H9 (cell line): ENCODE measurements around the gene FBXO2. TPM values are rescaled to one million over a fixed set of nuclear protein-coding genes. Genes with fewer than 3 reads are reported as not detected.

Experiments used
- DNase-seq: peaks from one replicate; pipeline ENCODE4 v3.0.0-alpha.2; 2017
- H2AFZ ChIP-seq: one replicate; pipeline ENCODE4 v1.6.1; 2013; ENCODE audit warnings: mild to moderate bottlenecking, low read length, control low read depth, moderate library complexity
- H2AK5ac ChIP-seq: 2 replicates; pipeline ENCODE4 v1.6.1; 2013; ENCODE audit warnings: low read length, control low read depth, mixed read lengths; ENCODE audit not compliant: insufficient read length
- H2BK120ac ChIP-seq: one replicate; pipeline ENCODE4 v1.6.1; 2013; ENCODE audit warnings: low read depth, mild to moderate bottlenecking, low read length, control low read depth, inconsistent platforms; ENCODE audit not compliant: poor library complexity, severe bottlenecking
- H2BK12ac ChIP-seq: 2 replicates; pipeline ENCODE4 v1.6.1; 2013; ENCODE audit warnings: low read length, control low read depth, mixed read lengths, low read depth; ENCODE audit not compliant: insufficient read length
- H2BK15ac ChIP-seq: 2 replicates; pipeline ENCODE4 v1.6.1; 2013; ENCODE audit warnings: low read depth, low read length, control low read depth
- H2BK20ac ChIP-seq: one replicate; pipeline ENCODE4 v1.6.1; 2013; ENCODE audit warnings: low read depth, mild to moderate bottlenecking, low read length, control low read depth, inconsistent platforms; ENCODE audit not compliant: poor library complexity, severe bottlenecking
- H2BK5ac ChIP-seq: 2 replicates; pipeline ENCODE4 v1.6.1; 2013; ENCODE audit warnings: low read length, control low read depth, mixed read lengths; ENCODE audit not compliant: insufficient read length
- H3K14ac ChIP-seq: 2 replicates; pipeline ENCODE4 v1.6.1; 2013; ENCODE audit warnings: low read length, control low read depth; ENCODE audit not compliant: insufficient read depth
- H3K18ac ChIP-seq: 2 replicates; pipeline ENCODE4 v1.6.1; 2013; ENCODE audit warnings: low read depth, mild to moderate bottlenecking, mixed read lengths, low read length, control low read depth; ENCODE audit not compliant: insufficient read length
- H3K23ac ChIP-seq: 2 replicates; pipeline ENCODE4 v1.6.1; 2013; ENCODE audit warnings: low read length, control low read depth, mixed read lengths, low read depth; ENCODE audit not compliant: insufficient read length
- H3K23me2 ChIP-seq: 2 replicates; pipeline ENCODE4 v1.6.1; 2013; ENCODE audit warnings: low read depth, mild to moderate bottlenecking, mixed read lengths, low read length, control low read depth; ENCODE audit not compliant: insufficient read length, poor library complexity, severe bottlenecking
- H3K27ac ChIP-seq: 2 replicates; pipeline ENCODE4 v1.5.1; 2013; ENCODE audit warnings: low read length, control low read depth, mixed read lengths, low read depth; ENCODE audit not compliant: insufficient read length
- H3K27me3 ChIP-seq: 2 replicates; pipeline ENCODE4 v1.6.1; 2013; ENCODE audit warnings: low read length, control low read depth, inconsistent platforms; ENCODE audit not compliant: insufficient read depth
- H3K4ac ChIP-seq: 2 replicates; pipeline ENCODE4 v1.6.1; 2013; ENCODE audit warnings: low read depth, mild to moderate bottlenecking, control low read depth, inconsistent platforms, low read length, moderate library complexity
- H3K4me1 ChIP-seq: 2 replicates; pipeline ENCODE4 v1.6.1; 2013; ENCODE audit warnings: low read length, control low read depth, inconsistent platforms; ENCODE audit not compliant: insufficient read depth
- H3K4me2 ChIP-seq: 2 replicates; pipeline ENCODE4 v1.6.1; 2013; ENCODE audit warnings: low read length, control low read depth, mixed read lengths; ENCODE audit not compliant: insufficient read length, insufficient read depth
- H3K56ac ChIP-seq: 2 replicates; pipeline ENCODE4 v1.6.1; 2013; ENCODE audit warnings: low read depth, mild to moderate bottlenecking, mixed read lengths, low read length, control low read depth; ENCODE audit not compliant: insufficient read length
- H3K79me1 ChIP-seq: 2 replicates; pipeline ENCODE4 v1.6.1; 2013; ENCODE audit warnings: low read depth, mild to moderate bottlenecking, moderate library complexity, low read length, control low read depth, inconsistent platforms; ENCODE audit not compliant: insufficient read depth, poor library complexity, severe bottlenecking
- H3K79me2 ChIP-seq: 2 replicates; pipeline ENCODE4 v1.6.1; 2013; ENCODE audit warnings: low read length, control low read depth, inconsistent platforms; ENCODE audit not compliant: insufficient read depth
- H3K9ac ChIP-seq: 2 replicates; pipeline ENCODE4 v1.6.1; 2013; ENCODE audit warnings: low read length, control low read depth, mixed read lengths; ENCODE audit not compliant: insufficient read length; ENCODE audit errors: extremely low read depth
- H3K9me3 ChIP-seq: one replicate; pipeline ENCODE4 v1.6.1; 2013; ENCODE audit warnings: low read depth, low read length, inconsistent platforms; ENCODE audit not compliant: control insufficient read depth
- H3T11ph ChIP-seq: one replicate; pipeline ENCODE4 v1.6.1; 2013; ENCODE audit warnings: mild to moderate bottlenecking, low read length, control low read depth, inconsistent platforms
- H4K20me1 ChIP-seq: one replicate; pipeline ENCODE4 v1.6.1; 2013; ENCODE audit not compliant: control insufficient read depth, insufficient read length, insufficient read depth
- H4K5ac ChIP-seq: 2 replicates; pipeline ENCODE4 v1.6.1; 2013; ENCODE audit warnings: low read depth, mild to moderate bottlenecking, mixed read lengths, low read length, control low read depth; ENCODE audit not compliant: insufficient read length
- H4K8ac ChIP-seq: replicated peaks from 2 replicates; pipeline ENCODE4 v1.6.1; 2013; ENCODE audit warnings: low read length, control low read depth, mixed read lengths, low read depth; ENCODE audit not compliant: insufficient read length
- H4K91ac ChIP-seq: 2 replicates; pipeline ENCODE4 v1.6.1; 2013; ENCODE audit warnings: low read depth, mild to moderate bottlenecking, moderate library complexity, mixed read lengths, low read length, control low read depth; ENCODE audit not compliant: insufficient read length
- H3K27ac Mint-ChIP-seq, 3 experiments: 2 replicates in 2 of 3; 3 replicates in 1 of 3; pipeline ENCODE4 v1.8.0; 2020 to 2021; ENCODE audit warnings: mixed read lengths in 3 of 3, mild to moderate bottlenecking in 1 of 3, moderate library complexity in 1 of 3
- H3K27me3 Mint-ChIP-seq: 2 replicates; pipeline ENCODE4 v1.8.0; 2021; ENCODE audit warnings: low read depth, mild to moderate bottlenecking, moderate library complexity, mixed read lengths
- H3K36me3 Mint-ChIP-seq, 3 experiments: 2 replicates in 2 of 3; 3 replicates in 1 of 3; pipeline ENCODE4 v1.8.0; 2020 to 2021; ENCODE audit warnings: low read depth in 3 of 3, mixed read lengths in 3 of 3; ENCODE audit not compliant: insufficient read depth in 1 of 3
- H3K4me1 Mint-ChIP-seq, 2 experiments: 2 replicates each; pipeline ENCODE4 v1.8.0; 2020; ENCODE audit warnings: mixed read lengths in 2 of 2
- H3K4me3 Mint-ChIP-seq, 2 experiments: 2 replicates in 1 of 2; 3 replicates in 1 of 2; pipeline ENCODE4 v1.8.0; 2020 to 2021; ENCODE audit warnings: mild to moderate bottlenecking in 2 of 2, mixed read lengths in 2 of 2, moderate library complexity in 1 of 2
- H3K9me3 Mint-ChIP-seq, 2 experiments: 2 replicates in 1 of 2; 3 replicates in 1 of 2; pipeline ENCODE4 v1.8.0; 2020; ENCODE audit warnings: mild to moderate bottlenecking in 2 of 2, mixed read lengths in 2 of 2, moderate library complexity in 1 of 2
- WGBS: extraction: QIAGEN DNeasy Blood & Tissue Kit; methylation state at CpG from one replicate; pipeline ENCODE4 v1.1.7; 2013; ENCODE audit warnings: missing lambda C conversion rate, low lambda C conversion rate, mixed read lengths; ENCODE audit not compliant: insufficient read length; ENCODE audit errors: extremely low coverage; 5-methylcytosine and 5-hydroxymethylcytosine counted together
- total RNA-seq: library from RNA; stranded (reverse); gene quantifications from 2 replicates; pipeline ENCODE4 v1.2.1, GENCODE V29; 2021
- TF ChIP-seq, protein P1 (sequence below): fragments of 200-600 bp; sonication (generic); conservative IDR thresholded peaks from 3 replicates; pipeline ENCODE4 v1.8.0; 2021; ENCODE audit warnings: antibody characterized with exemption, mild to moderate bottlenecking

FBXO2 gene
- total RNA-seq, 1 experiment from 2014 or later: 28.9 TPM

DNA sequence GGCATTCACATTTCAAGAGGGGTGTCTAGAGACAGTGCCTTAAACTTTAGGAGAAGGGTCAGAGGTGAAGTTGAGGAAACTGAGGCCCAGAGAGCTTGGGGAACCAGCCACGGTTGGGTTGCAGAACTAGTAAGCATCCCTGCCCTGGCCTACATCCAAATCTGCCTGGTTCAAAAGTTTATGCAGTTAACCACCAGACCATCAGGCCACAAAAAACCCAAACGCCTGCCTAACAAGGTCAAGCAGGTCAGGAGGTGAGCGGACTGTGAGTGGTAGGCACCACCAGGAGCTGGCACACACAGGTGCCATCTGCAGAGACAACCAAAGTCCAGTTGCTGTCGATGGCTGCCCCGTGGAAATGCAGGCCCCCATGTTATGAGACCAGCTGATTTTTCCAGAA, 51.2 kb downstream of the FBXO2 start:
- Histone ChIP-seq H2BK20ac (no peak overlapping the region), H4K5ac (no peak overlapping the region), H2BK15ac (no peak overlapping the region), H3K9ac (no peak overlapping the region), H3K23me2 (no peaks in the 10 kb centered on the region), H3K79me1 (no peaks in the 10 kb centered on the region), H3K18ac (no peak overlapping the region), H2BK5ac (no peak overlapping the region), H4K91ac (no peak overlapping the region), H3K9me3 (no peaks in the 10 kb centered on the region), H3K4ac (no peak overlapping the region), H2AK5ac (no peak overlapping the region), H3T11ph (no peak overlapping the region), H2BK12ac (no peak overlapping the region), H3K79me2 (no peaks in the 10 kb centered on the region), H4K20me1 (no peaks in the 10 kb centered on the region), H2AFZ (no peak overlapping the region), H3K27me3 (no peaks in the 10 kb centered on the region), H3K14ac (no peak overlapping the region), H2BK120ac (no peak overlapping the region), H3K4me2 (no peak overlapping the region), H4K8ac (no peak overlapping the region), H3K23ac (no peak overlapping the region), H3K4me1 (no peaks in the 10 kb centered on the region; the same call in 1 of the 2 replicates), H3K56ac (no peak overlapping the region), H3K27ac (no peak overlapping the region)
- no peak for DNase-seq
- H3K27ac Mint-ChIP-seq: no peak overlapping the region; a peak in 1 of 7 replicates
- H3K27me3 Mint-ChIP-seq: peaks cover 6% of the 10 kb centered on the region
- TF ChIP-seq, protein P1, sequence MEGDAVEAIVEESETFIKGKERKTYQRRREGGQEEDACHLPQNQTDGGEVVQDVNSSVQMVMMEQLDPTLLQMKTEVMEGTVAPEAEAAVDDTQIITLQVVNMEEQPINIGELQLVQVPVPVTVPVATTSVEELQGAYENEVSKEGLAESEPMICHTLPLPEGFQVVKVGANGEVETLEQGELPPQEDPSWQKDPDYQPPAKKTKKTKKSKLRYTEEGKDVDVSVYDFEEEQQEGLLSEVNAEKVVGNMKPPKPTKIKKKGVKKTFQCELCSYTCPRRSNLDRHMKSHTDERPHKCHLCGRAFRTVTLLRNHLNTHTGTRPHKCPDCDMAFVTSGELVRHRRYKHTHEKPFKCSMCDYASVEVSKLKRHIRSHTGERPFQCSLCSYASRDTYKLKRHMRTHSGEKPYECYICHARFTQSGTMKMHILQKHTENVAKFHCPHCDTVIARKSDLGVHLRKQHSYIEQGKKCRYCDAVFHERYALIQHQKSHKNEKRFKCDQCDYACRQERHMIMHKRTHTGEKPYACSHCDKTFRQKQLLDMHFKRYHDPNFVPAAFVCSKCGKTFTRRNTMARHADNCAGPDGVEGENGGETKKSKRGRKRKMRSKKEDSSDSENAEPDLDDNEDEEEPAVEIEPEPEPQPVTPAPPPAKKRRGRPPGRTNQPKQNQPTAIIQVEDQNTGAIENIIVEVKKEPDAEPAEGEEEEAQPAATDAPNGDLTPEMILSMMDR: no peak
- H3K36me3 Mint-ChIP-seq: peaks cover 1 to 6% (median 4%) of the 10 kb centered on the region in 3 experiments; a peak in 5 of 7 replicates
- WGBS: no CpG with 5 or more reads among the region's 5 CpGs
- peaks cover 6 to 7% of the 10 kb centered on the region in 2 experiments; a peak in 4 of 5 replicates for H3K9me3 Mint-ChIP-seq
- peaks cover 10 to 15% of the 10 kb centered on the region in 2 experiments for H3K4me1 Mint-ChIP-seq
- H3K4me3 Mint-ChIP-seq: no peak overlapping the region
